Liver (tissue), 9 donors: ENCODE data around the gene GIPC1. TPM values are rescaled to one million over a fixed set of nuclear protein-coding genes. Genes with fewer than 3 reads are reported as not detected.
A peak's percentile ranks its signal among the peaks of the same experiment; 100 is the strongest.

Experiments used
- DNase-seq: peaks from one replicate; pipeline ENCODE4 v3.0.0-alpha.2; 2017; ENCODE audit warnings: low spot score
- H3K27ac ChIP-seq, 2 donors: one replicate each; pipeline ENCODE4 v1.7.0; 2013; ENCODE audit warnings: inconsistent platforms in 2 of 2, low read length in 2 of 2, control low read depth in 1 of 2, low read depth in 1 of 2, mild to moderate bottlenecking in 1 of 2
- H3K27me3 ChIP-seq, 4 donors: one replicate each; pipeline versions ENCODE4 v1.6.1 to v1.7.0; 2013; ENCODE audit warnings: low read length in 3 of 4, inconsistent platforms in 1 of 4, mild to moderate bottlenecking in 1 of 4, moderate library complexity in 1 of 4; ENCODE audit not compliant: control insufficient read depth in 4 of 4, insufficient read depth in 4 of 4
- H3K36me3 ChIP-seq, 4 donors: one replicate each; pipeline versions ENCODE4 v1.6.1 to v1.7.0; 2013; ENCODE audit warnings: low read length in 3 of 4, mild to moderate bottlenecking in 3 of 4, low read depth in 1 of 4, moderate library complexity in 1 of 4; ENCODE audit not compliant: control insufficient read depth in 4 of 4, insufficient read depth in 3 of 4
- H3K4me1 ChIP-seq, 4 donors: one replicate each; pipeline versions ENCODE4 v1.6.1 to v1.7.0; 2013; ENCODE audit warnings: low read length in 3 of 4, mild to moderate bottlenecking in 3 of 4, moderate library complexity in 1 of 4; ENCODE audit not compliant: control insufficient read depth in 4 of 4, insufficient read depth in 4 of 4
- H3K4me3 ChIP-seq, 3 donors: one replicate each; pipeline versions ENCODE4 v1.6.1 to v1.7.0; 2013; ENCODE audit warnings: low read length in 3 of 3, control low read depth in 1 of 3, low read depth in 1 of 3, mild to moderate bottlenecking in 1 of 3
- H3K9ac ChIP-seq, 2 donors: one replicate each; pipeline ENCODE4 v1.7.0; 2013; ENCODE audit warnings: low read length in 2 of 2, mild to moderate bottlenecking in 2 of 2, moderate library complexity in 2 of 2, control low read depth in 1 of 2, low read depth in 1 of 2
- H3K9me3 ChIP-seq, 4 donors: one replicate each; pipeline versions ENCODE4 v1.6.1 to v1.7.0; 2013; ENCODE audit warnings: low read length in 3 of 4; ENCODE audit not compliant: control insufficient read depth in 4 of 4
- CTCF ChIP-seq: fragments of 150-350 bp; IDR thresholded peaks from 2 replicates; pipeline ENCODE4 v1.5.1; 2017; ENCODE audit warnings: improper control_type of control experiment, low read depth, low read length; ENCODE audit not compliant: missing input control
- FOXA1 ChIP-seq: IDR thresholded peaks from 2 replicates; pipeline ENCODE4 v1.6.1; 2016; ENCODE audit warnings: antibody characterized with exemption
- FOXA2 ChIP-seq: IDR thresholded peaks from 2 replicates; pipeline ENCODE4 v1.6.1; 2016; ENCODE audit warnings: antibody characterized with exemption
- GABPA ChIP-seq, 2 donors: IDR thresholded peaks in 1 of 2; conservative IDR thresholded peaks in 1 of 2; 2 replicates each; pipeline ENCODE4 v1.6.1; 2016; ENCODE audit warnings: antibody characterized with exemption in 2 of 2, mild to moderate bottlenecking in 1 of 2, moderate library complexity in 1 of 2
- HNF4A ChIP-seq, 2 donors: conservative IDR thresholded peaks; 2 replicates each; pipeline ENCODE4 v1.6.1; 2016; ENCODE audit warnings: antibody characterized with exemption in 2 of 2, mild to moderate bottlenecking in 2 of 2
- HNF4G ChIP-seq: IDR thresholded peaks from 2 replicates; pipeline ENCODE4 v1.6.1; 2016; ENCODE audit warnings: antibody characterized with exemption
- JUND ChIP-seq, 2 donors: IDR thresholded peaks; 2 replicates each; pipeline ENCODE4 v1.6.1; 2016; ENCODE audit warnings: antibody characterized with exemption in 2 of 2
- MAX ChIP-seq: IDR thresholded peaks from 2 replicates; pipeline ENCODE4 v1.6.1; 2016; ENCODE audit warnings: antibody characterized with exemption
- NR2F2 ChIP-seq: IDR thresholded peaks from 2 replicates; pipeline ENCODE4 v1.6.1; 2016; ENCODE audit warnings: antibody characterized with exemption
- RAD21 ChIP-seq, 2 donors: IDR thresholded peaks; 2 replicates each; pipeline ENCODE4 v1.6.1; 2016; ENCODE audit warnings: antibody characterized with exemption in 2 of 2, mild to moderate bottlenecking in 2 of 2
- REST ChIP-seq: IDR thresholded peaks from 2 replicates; pipeline ENCODE4 v1.6.1; 2016; ENCODE audit warnings: antibody characterized with exemption, mild to moderate bottlenecking
- RXRA ChIP-seq, 2 donors: IDR thresholded peaks; 2 replicates each; pipeline ENCODE4 v1.6.1; 2017 to 2018; ENCODE audit warnings: antibody characterized with exemption in 2 of 2, mild to moderate bottlenecking in 1 of 2
- SP1 ChIP-seq: IDR thresholded peaks from 2 replicates; pipeline ENCODE4 v1.6.1; 2018; ENCODE audit warnings: antibody characterized with exemption, mild to moderate bottlenecking
- TAF1 ChIP-seq: conservative IDR thresholded peaks from 2 replicates; pipeline ENCODE4 v1.6.1; 2016; ENCODE audit warnings: antibody characterized with exemption, mild to moderate bottlenecking
- YY1 ChIP-seq: IDR thresholded peaks from 2 replicates; pipeline ENCODE4 v1.6.1; 2016; ENCODE audit warnings: antibody characterized with exemption, mild to moderate bottlenecking
- ZBTB33 ChIP-seq: IDR thresholded peaks from 2 replicates; pipeline ENCODE4 v1.6.1; 2016; ENCODE audit warnings: antibody characterized with exemption
- WGBS: extraction: QIAGEN DNeasy Blood & Tissue Kit; methylation state at CpG from one replicate; pipeline ENCODE4 v1.1.7; 2013; 5-methylcytosine and 5-hydroxymethylcytosine counted together
- polyA plus RNA-seq, 2 donors: library from polyadenylated mRNA; stranded (reverse) in 1 of 2; unstranded in 1 of 2; fragments of 200-250 nt in 1 of 2; fragments of >200 nt in 1 of 2; fragmentation: Nextera tagmentation in 1 of 2; extraction: Ambion mirVana in 1 of 2; gene quantifications; one replicate each; pipeline versions ENCODE4 v1.2.1 to v1.2.3, GENCODE V29; 2013 to 2015
- total RNA-seq, 2 donors: library from RNA; depleted of rRNA; stranded (reverse); fragments of >200 nt; gene quantifications; one replicate each; pipeline ENCODE4 v1.2.3, GENCODE V29; 2014
- donor health status: healthy.
- donor health status: healthy.
- donor health status: healthy.
- donor health status: healthy.
- donor health status: healthy.

The GIPC1 gene
- total RNA-seq = 10 to 100 TPM; 18.4 to 31.7 TPM
- 10 to 100 TPM; 19.4 to 34.5 TPM for polyA plus RNA-seq

GRCh38 chr19:14496029-14496833 lies at the start of gene GIPC1:
TSS of gene GIPC1 (minus strand) at chr19:14496127. CDS start at chr19:14482976, 13,151 bp downstream.
- H3K36me3 ChIP-seq = peaks cover 0 to 3% (median 2%) of the 10 kb centered on the region in 4 donors
- peak within 1 kb of the TSS; percentile 67 to 85 (median 70) for H3K4me3 ChIP-seq
- WGBS = 6% methylated on average over 71 of the region's 71 CpGs
- H3K27ac ChIP-seq = peak within 1 kb of the TSS; percentile 32 to 40
- peak; percentile 22 to 34 for TF ChIP-seq RXRA (IDR thresholded peaks at IDR 0.05)
- no peak for TF ChIP-seq HNF4A (conservative IDR thresholded peaks at IDR 0.05)
- peak; percentile 66 for TF ChIP-seq MAX
- no peak for TF ChIP-seq NR2F2
- TF ChIP-seq FOXA2 = no peak
- peak; percentile 84 for TF ChIP-seq SP1
- TF ChIP-seq YY1 = peak; percentile 18
- TF ChIP-seq GABPA (IDR thresholded peaks at IDR 0.05 in 1 of 2, conservative IDR thresholded peaks at IDR 0.05 in 1 of 2) = peak in 1 of 2 donors; percentile 0
- no peaks in the 10 kb centered on the region for H3K27me3 ChIP-seq
- H3K9me3 ChIP-seq = no peaks in the 10 kb centered on the region
- peak within 1 kb of the TSS in 1 of 2 donors; percentile 60 for H3K9ac ChIP-seq
- DNase-seq = peak; percentile 93
- peaks cover 3 to 30% (median 21%) of the 10 kb centered on the region in 4 donors for H3K4me1 ChIP-seq

GRCh38 chr19:14545716-14546082 lies 49.8 kb upstream of the GIPC1 start:
- 64% methylated on average over 9 of the region's 9 CpGs for WGBS
- DNase-seq = no peak
- Histone ChIP-seq H3K9me3 (no peaks in the 10 kb centered on the region), H3K4me1 (peaks cover 4 to 30% (median 22%) of the 10 kb centered on the region in 4 donors), H3K4me3 (no peak overlapping the region), H3K27ac (peak overlapping the region; percentile 60 to 82), H3K9ac (peak overlapping the region in 1 of 2 donors; percentile 30), H3K36me3 (no peaks in the 10 kb centered on the region), H3K27me3 (no peaks in the 10 kb centered on the region)
- no peak for TF ChIP-seq YY1

- no peak for DNase-seq
- H3K9ac ChIP-seq = no peak overlapping the region
Measured at GRCh38 chr19:14544977-14545715, 49.2 kb upstream of the GIPC1 start.

More at GRCh38 chr19:14544977-14545715, 49.2 kb upstream of the GIPC1 start:
- Histone ChIP-seq H3K9me3 (no peaks in the 10 kb centered on the region), H3K27me3 (no peaks in the 10 kb centered on the region), H3K36me3 (no peaks in the 10 kb centered on the region), H3K4me3 (no peak overlapping the region), H3K27ac (peak overlapping the region; percentile 60 to 82), H3K4me1 (peaks cover 3 to 26% (median 16%) of the 10 kb centered on the region in 4 donors)
- TF ChIP-seq FOXA1 (no peak), CTCF (no peak), ZBTB33 (no peak), TAF1 (no peak), RAD21 (IDR thresholded peaks at IDR 0.05) (peak in 1 of 2 donors; percentile 12), JUND (IDR thresholded peaks at IDR 0.05) (no peak), SP1 (peak; percentile 68), HNF4G (peak; percentile 41), REST (no peak), GABPA (IDR thresholded peaks at IDR 0.05 in 1 of 2, conservative IDR thresholded peaks at IDR 0.05 in 1 of 2) (no peak), HNF4A (conservative IDR thresholded peaks at IDR 0.05) (peak; percentile 72 to 75), RXRA (IDR thresholded peaks at IDR 0.05) (peak; percentile 23 to 62), YY1 (peak; percentile 53)
- 64% methylated on average over 21 of the region's 21 CpGs for WGBS
